ENCODE results near the gene TAF8. TPM values are rescaled to one million over a fixed set of nuclear protein-coding genes. Genes with fewer than 3 reads are reported as not detected.

The TAF8 gene
- total RNA-seq, 1 experiment from 2014 or later = 35.5 TPM

GRCh38 chr6:42066156-42066675, 15.9 kb downstream of the TAF8 start:
- CTCF ChIA-PET = no interaction called here
- in situ Hi-C loops (cut with HindIII; ENCODE audit: low pct_unique_long_range_greater_than_20kb, low sequenced_read_pairs) (no loop called here), intact Hi-C loops (cut with micrococcal nuclease; ENCODE audit: unreplicated experiment) (no loop called here)
- Histone ChIP-seq H3K4me1 (ENCODE audit: control insufficient read depth, insufficient read depth, low read length) (no peaks in the 10 kb centered on the region), H3K4me3 (ENCODE audit: low read depth in 2 of 2, low read length in 2 of 2) (no peak overlapping the region), H3K9me3 (ENCODE audit: control insufficient read depth, insufficient read depth, low read depth, low read length) (no peaks in the 10 kb centered on the region), H3K27me3 (ENCODE audit: control insufficient read depth, insufficient read depth, low read length) (no peaks in the 10 kb centered on the region), H3K36me3 (ENCODE audit: control insufficient read depth, insufficient read depth, low read length) (peaks cover 15% of the 10 kb centered on the region), H3K27ac (ENCODE audit: low read length) (no peak overlapping the region)
- ATAC-seq (no peak), DNase-seq (ENCODE audit: low read depth, low spot score) (no peak)
- POLR2A ChIA-PET = no interaction called here
- BruUV-seq (replicated peaks) = no TSS peak
- no peak for TF ChIP-seq POLR2AphosphoS5 (IDR thresholded peaks at IDR 0.05; ENCODE audit: low read depth, low read length)
- TF ChIP-seq REST (IDR thresholded peaks at IDR 0.05; ENCODE audit: insufficient read depth in 1 of 2, low read depth in 2 of 2, low read length in 1 of 2) = no peak
- no peak for TF ChIP-seq CTCF (IDR thresholded peaks at IDR 0.05)
- TF ChIP-seq SIN3A (IDR thresholded peaks at IDR 0.05; ENCODE audit: borderline replicate concordance, insufficient read depth, low read depth, low read length) = no peak
- no peak for TF ChIP-seq TCF7L2 (IDR thresholded peaks at IDR 0.05; ENCODE audit: low read depth, low read length)

GRCh38 chr6:42068173-42068572, 17.8 kb downstream of the TAF8 start:
- in situ Hi-C loops (cut with HindIII; ENCODE audit: low pct_unique_long_range_greater_than_20kb, low sequenced_read_pairs) (no loop called here), intact Hi-C loops (cut with micrococcal nuclease; ENCODE audit: unreplicated experiment) (no loop called here)
- Histone ChIP-seq H3K36me3 (ENCODE audit: control insufficient read depth, insufficient read depth, low read length) (peaks cover 14% of the 10 kb centered on the region; the same call in 1 of the 2 replicates), H3K27me3 (ENCODE audit: control insufficient read depth, insufficient read depth, low read length) (no peaks in the 10 kb centered on the region), H3K4me1 (ENCODE audit: control insufficient read depth, insufficient read depth, low read length) (no peaks in the 10 kb centered on the region), H3K9me3 (ENCODE audit: control insufficient read depth, insufficient read depth, low read depth, low read length) (no peaks in the 10 kb centered on the region), H3K4me3 (ENCODE audit: low read depth in 2 of 2, low read length in 2 of 2) (no peak overlapping the region), H3K27ac (ENCODE audit: low read length) (no peak overlapping the region)
- DNase-seq (ENCODE audit: low read depth, low spot score) (no peak), ATAC-seq (no peak)
- ChIA-PET POLR2A (no interaction called here), CTCF (no interaction called here)
- no peak for TF ChIP-seq CTCF (IDR thresholded peaks at IDR 0.05)
- TF ChIP-seq TCF7L2 (IDR thresholded peaks at IDR 0.05; ENCODE audit: low read depth, low read length) = no peak
- no peak for TF ChIP-seq REST (IDR thresholded peaks at IDR 0.05; ENCODE audit: insufficient read depth in 1 of 2, low read depth in 2 of 2, low read length in 1 of 2)
- TF ChIP-seq POLR2AphosphoS5 (IDR thresholded peaks at IDR 0.05; ENCODE audit: low read depth, low read length) = no peak
- no TSS peak for BruUV-seq (replicated peaks)

Data from Panc1 (cell line).